Activated B cell treated with CpG ODN at 0.5 μM for 24 hours (primary cell): Measurements from ENCODE around the gene TTC7B. TPM values are rescaled to one million over a fixed set of nuclear protein-coding genes. Genes with fewer than 3 reads are reported as not detected.

ENCODE experiments used
- ATAC-seq: fragments of 200-7000 bp; cut with Tn5 transposase; one replicate; pipeline ENCODE4 v1.10.0; 2021; ENCODE audit warnings: low read depth, mild to moderate bottlenecking, moderate library complexity
- CTCF ChIA-PET: fragments of 350-600 bp; sonication (Branson Sonifier 250); formaldehyde crosslinking; loops from one replicate; lab custom pipeline; 2021; ENCODE audit warnings: antibody characterized with exemption; lab: Charles Lee
- POLR2A ChIA-PET: fragments of 350-600 bp; sonication (Branson Sonifier 250); formaldehyde crosslinking; loops from one replicate; lab custom pipeline; 2021; ENCODE audit warnings: antibody characterized with exemption; lab: Charles Lee
- DNase-seq: peaks from one replicate; pipeline ENCODE4 v3.0.0; 2022
- H3K27ac Mint-ChIP-seq: one replicate; pipeline ENCODE4 v1.8.0; 2020; ENCODE audit warnings: mixed read lengths
- H3K27me3 Mint-ChIP-seq: one replicate; pipeline ENCODE4 v1.8.0; 2021; ENCODE audit warnings: mixed read lengths
- H3K36me3 Mint-ChIP-seq: one replicate; pipeline ENCODE4 v1.8.0; 2021; ENCODE audit warnings: low read depth, mixed read lengths
- H3K4me1 Mint-ChIP-seq: one replicate; pipeline ENCODE4 v1.8.0; 2021; ENCODE audit warnings: mixed read lengths
- H3K4me3 Mint-ChIP-seq: one replicate; pipeline ENCODE4 v1.8.0; 2020; ENCODE audit warnings: mild to moderate bottlenecking, mixed read lengths
- H3K9me3 Mint-ChIP-seq: one replicate; pipeline ENCODE4 v1.8.0; 2020; ENCODE audit warnings: mixed read lengths
- CTCF ChIP-seq: fragments of 200-600 bp; IDR thresholded peaks from one replicate; pipeline ENCODE4 v1.8.0; 2022; ENCODE audit warnings: antibody characterized with exemption, mild to moderate bottlenecking
- intact Hi-C: fragments of 100-400 bp; cut with micrococcal nuclease; formaldehyde crosslinking; loops from one replicate; pipeline ENCODE4 v1.15.1; 2024
- total RNA-seq: library from RNA; stranded (reverse); gene quantifications from 2 replicates; pipeline ENCODE4 v1.2.3, GENCODE V29; 2022

TTC7B gene
- total RNA-seq, 1 donor from 2014 or later, result 1.9 TPM

GRCh38 chr14:90676912-90677311 is 139.3 kb downstream of the TTC7B start:
- POLR2A ChIA-PET, result no interaction called here
- ATAC-seq (no peak), DNase-seq (no peak)
- no peak overlapping the region for H3K4me3 Mint-ChIP-seq
- H3K36me3 Mint-ChIP-seq, result no peaks in the 10 kb centered on the region
- peaks cover 2% of the 10 kb centered on the region for H3K4me1 Mint-ChIP-seq
- H3K9me3 Mint-ChIP-seq, result no peaks in the 10 kb centered on the region
- H3K27ac Mint-ChIP-seq, result no peak overlapping the region
- TF ChIP-seq CTCF, result no peak
- CTCF ChIA-PET, result no interaction called here
- no peaks in the 10 kb centered on the region for H3K27me3 Mint-ChIP-seq
- intact Hi-C loops, result no loop called here

- Mint-ChIP-seq H3K4me3 (no peak overlapping the region), H3K27me3 (no peaks in the 10 kb centered on the region), H3K36me3 (no peaks in the 10 kb centered on the region), H3K27ac (no peak overlapping the region), H3K4me1 (peaks cover 8% of the 10 kb centered on the region), H3K9me3 (no peaks in the 10 kb centered on the region)
- ChIA-PET POLR2A (no interaction called here), CTCF (no interaction called here)
- intact Hi-C loops, result no loop called here
- ATAC-seq (no peak), DNase-seq (no peak)
- TF ChIP-seq CTCF, result no peak
These were observed 139.9 kb downstream of the TTC7B start for GRCh38 chr14:90676356-90676755.

- intact Hi-C loops, result no loop called here
- Mint-ChIP-seq H3K27me3 (no peaks in the 10 kb centered on the region), H3K36me3 (no peaks in the 10 kb centered on the region), H3K9me3 (no peaks in the 10 kb centered on the region), H3K4me3 (no peak overlapping the region), H3K27ac (no peak overlapping the region), H3K4me1 (peaks cover 17% of the 10 kb centered on the region)
- TF ChIP-seq CTCF, result no peak
- ATAC-seq (no peak), DNase-seq (no peak)
- ChIA-PET POLR2A (no interaction called here), CTCF (no interaction called here)
These were observed 140.8 kb downstream of the TTC7B start for GRCh38 chr14:90675399-90675798.

GRCh38 chr14:90674716-90675115 is 141.5 kb downstream of the TTC7B start:
- Mint-ChIP-seq H3K4me3 (no peak overlapping the region), H3K27me3 (no peaks in the 10 kb centered on the region), H3K27ac (no peak overlapping the region), H3K9me3 (peaks cover 5% of the 10 kb centered on the region), H3K4me1 (peaks cover 17% of the 10 kb centered on the region), H3K36me3 (no peaks in the 10 kb centered on the region)
- CTCF ChIA-PET, result no interaction called here
- DNase-seq (no peak), ATAC-seq (no peak)
- intact Hi-C loops, result no loop called here
- TF ChIP-seq CTCF, result no peak
- POLR2A ChIA-PET, result no interaction called here

- ChIA-PET POLR2A (no interaction called here), CTCF (no interaction called here)
- no peak for TF ChIP-seq CTCF
- Mint-ChIP-seq H3K27ac (no peak overlapping the region), H3K4me3 (no peak overlapping the region), H3K9me3 (peaks cover 6% of the 10 kb centered on the region), H3K4me1 (peaks cover 17% of the 10 kb centered on the region), H3K27me3 (no peaks in the 10 kb centered on the region), H3K36me3 (no peaks in the 10 kb centered on the region)
- DNase-seq (no peak), ATAC-seq (no peak)
- intact Hi-C loops, result no loop called here
These were observed 142.1 kb downstream of the TTC7B start for GRCh38 chr14:90674043-90674670.
